Testis (tissue), 3 donors: ENCODE data around the gene HS2ST1. TPM values are rescaled to one million over a fixed set of nuclear protein-coding genes. Genes with fewer than 3 reads are reported as not detected.

Source experiments
- DNase-seq: peaks from one replicate; pipeline ENCODE4 v3.0.0-alpha.2; 2019
- H3K27ac ChIP-seq, 2 donors: fragments of 200-600 bp; sonication (generic); one replicate each; pipeline ENCODE4 v1.5.1; 2019
- H3K27me3 ChIP-seq: fragments of 200-600 bp; sonication (generic); one replicate; pipeline ENCODE4 v1.5.1; 2019
- H3K36me3 ChIP-seq: fragments of 200-600 bp; sonication (generic); one replicate; pipeline ENCODE4 v1.5.1; 2017; ENCODE audit warnings: low read depth; ENCODE audit errors: missing control alignments
- H3K4me1 ChIP-seq: fragments of 200-600 bp; sonication (generic); one replicate; pipeline ENCODE4 v1.5.1; 2019
- H3K4me3 ChIP-seq, 2 donors: fragments of 200-600 bp; sonication (generic); one replicate each; pipeline ENCODE4 v1.5.1; 2017 to 2019
- H3K9me3 ChIP-seq: fragments of 200-600 bp; sonication (generic); one replicate; pipeline ENCODE4 v1.5.1; 2017
- CTCF ChIP-seq, 3 experiments: fragments of 450-650 bp in 2 of 3; fragments of 200-600 bp in 1 of 3; sonication (generic) in 1 of 3; IDR thresholded peaks; one replicate each; pipeline ENCODE4 v1.5.1; 2016 to 2019; ENCODE audit warnings: antibody characterized with exemption in 3 of 3, mild to moderate bottlenecking in 2 of 3, moderate library complexity in 1 of 3
- POLR2A ChIP-seq: fragments of 450-650 bp; IDR thresholded peaks from one replicate; pipeline ENCODE4 v1.6.1; 2017; ENCODE audit warnings: antibody characterized with exemption, mild to moderate bottlenecking, moderate library complexity
- WGBS, 2 donors: methylation state at CpG; one replicate each; pipeline ENCODE4 v1.1.5; 2018; 5-methylcytosine and 5-hydroxymethylcytosine counted together
- intact Hi-C: fragments of 100-400 bp; cut with DNase I; formaldehyde crosslinking; loops from one replicate; pipeline ENCODE4 v1.15.1; 2023; ENCODE audit warnings: low total_unique reads
- polyA plus RNA-seq: library from polyadenylated mRNA; stranded (reverse); fragments of 350-450 nt; fragmentation: Illumina TruSeq; extraction: RNeasy Lipid Tissue Mini Kit (QIAGEN cat#74804); gene quantifications from one replicate; pipeline ENCODE4 v1.2.3, GENCODE V29; 2014; ENCODE audit warnings: low read depth, low replicate concordance; ENCODE audit not compliant: insufficient read depth
- total RNA-seq, 2 donors: library from RNA; depleted of rRNA; stranded (reverse); fragments of >200 nt; gene quantifications; one replicate each; pipeline ENCODE4 v1.2.3, GENCODE V29; 2016

HS2ST1 gene
- total and polyA plus RNA-seq, 3 donors from 2014 or later, result 12.8 to 22.4 (median 21.1) TPM

- H3K27me3 ChIP-seq, result no peaks in the 10 kb centered on the region
- H3K4me3 ChIP-seq, result no peak overlapping the region
- no peak overlapping the region for H3K27ac ChIP-seq
- no peak for DNase-seq
- TF ChIP-seq POLR2A (no peak), CTCF (IDR thresholded peaks at IDR 0.05) (no peak)
- WGBS, 2 donors, result 95 to 100% methylated on average over 1 of the region's 1 CpG
- no peaks in the 10 kb centered on the region for H3K36me3 ChIP-seq
- H3K4me1 ChIP-seq, result no peaks in the 10 kb centered on the region
- intact Hi-C loops, result no loop called here
- H3K9me3 ChIP-seq, result no peaks in the 10 kb centered on the region
Measured at GRCh38 chr1:86922445-86922844, 8.0 kb downstream of the HS2ST1 start.

GRCh38 chr1:86924324-86924960 is 10.0 kb downstream of the HS2ST1 start:
- no peak for TF ChIP-seq CTCF (IDR thresholded peaks at IDR 0.05)
- no peak for TF ChIP-seq POLR2A
- intact Hi-C loops, result no loop called here
- Histone ChIP-seq H3K4me3 (no peak overlapping the region), H3K27ac (no peak overlapping the region), H3K36me3 (no peaks in the 10 kb centered on the region), H3K4me1 (no peaks in the 10 kb centered on the region), H3K9me3 (no peaks in the 10 kb centered on the region), H3K27me3 (no peaks in the 10 kb centered on the region)
- no peak for DNase-seq
- WGBS, 2 donors, result 94 to 99% methylated on average over 5 to 8 of the region's 8 CpGs

- intact Hi-C loops, result no loop called here
- H3K27ac ChIP-seq, result no peak overlapping the region
- no peak overlapping the region for H3K4me3 ChIP-seq
- no peaks in the 10 kb centered on the region for H3K27me3 ChIP-seq
- TF ChIP-seq CTCF (IDR thresholded peaks at IDR 0.05), result no peak
- no peak for TF ChIP-seq POLR2A
- WGBS, 2 donors, result 95 to 100% methylated on average over 1 of the region's 1 CpG
- no peaks in the 10 kb centered on the region for H3K9me3 ChIP-seq
- no peaks in the 10 kb centered on the region for H3K36me3 ChIP-seq
- H3K4me1 ChIP-seq, result no peaks in the 10 kb centered on the region
- no peak for DNase-seq
Measured at GRCh38 chr1:86925742-86926141, 11.3 kb downstream of the HS2ST1 start.

- TF ChIP-seq CTCF (IDR thresholded peaks at IDR 0.05) (no peak), POLR2A (no peak)
- Histone ChIP-seq H3K4me3 (no peak overlapping the region), H3K9me3 (no peaks in the 10 kb centered on the region), H3K4me1 (no peaks in the 10 kb centered on the region), H3K27ac (no peak overlapping the region), H3K27me3 (no peaks in the 10 kb centered on the region), H3K36me3 (no peaks in the 10 kb centered on the region)
- intact Hi-C loops, result no loop called here
- no peak for DNase-seq
- 92 to 94% methylated on average over 1 of the region's 1 CpG for WGBS, 2 donors
Measured at GRCh38 chr1:86926883-86927282, 12.4 kb downstream of the HS2ST1 start.

- Histone ChIP-seq H3K27me3 (no peaks in the 10 kb centered on the region), H3K4me3 (no peak overlapping the region), H3K27ac (no peak overlapping the region), H3K36me3 (no peaks in the 10 kb centered on the region), H3K9me3 (no peaks in the 10 kb centered on the region), H3K4me1 (no peaks in the 10 kb centered on the region)
- no peak for DNase-seq
- WGBS, 2 donors, result 67 to 83% methylated on average over 1 of the region's 1 CpG
- intact Hi-C loops, result no loop called here
- TF ChIP-seq CTCF (IDR thresholded peaks at IDR 0.05) (no peak), POLR2A (no peak)
Measured at GRCh38 chr1:86928819-86929218, 14.4 kb downstream of the HS2ST1 start.
